Measurements from ENCODE around the gene RANBP10.

The RANBP10 gene

DNA sequence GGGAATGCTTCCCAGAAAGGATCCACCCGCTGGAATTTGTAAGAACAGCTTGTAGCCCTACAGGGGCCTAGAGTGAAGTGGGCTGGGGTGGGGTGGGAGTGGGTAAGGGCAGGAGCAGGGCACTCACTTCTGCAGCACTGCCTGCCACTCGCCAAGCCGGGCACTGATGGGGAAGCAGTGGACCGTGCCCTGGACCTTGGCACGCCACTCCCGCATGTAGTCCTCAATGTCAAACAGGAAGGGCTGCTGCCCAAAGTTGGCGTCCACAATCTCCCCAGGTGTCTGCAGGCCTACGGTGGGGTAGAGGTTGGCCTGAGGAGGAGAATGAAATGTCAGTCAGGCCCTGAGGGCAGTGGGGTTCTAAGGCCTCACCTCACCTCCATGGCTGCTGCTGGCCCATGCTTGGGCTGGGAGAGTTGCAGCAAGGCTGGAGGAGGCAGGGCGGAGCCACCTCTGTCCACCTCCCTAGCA lies 71.6 kb downstream of the RANBP10 start:
- no peak for DNase-seq

DNA sequence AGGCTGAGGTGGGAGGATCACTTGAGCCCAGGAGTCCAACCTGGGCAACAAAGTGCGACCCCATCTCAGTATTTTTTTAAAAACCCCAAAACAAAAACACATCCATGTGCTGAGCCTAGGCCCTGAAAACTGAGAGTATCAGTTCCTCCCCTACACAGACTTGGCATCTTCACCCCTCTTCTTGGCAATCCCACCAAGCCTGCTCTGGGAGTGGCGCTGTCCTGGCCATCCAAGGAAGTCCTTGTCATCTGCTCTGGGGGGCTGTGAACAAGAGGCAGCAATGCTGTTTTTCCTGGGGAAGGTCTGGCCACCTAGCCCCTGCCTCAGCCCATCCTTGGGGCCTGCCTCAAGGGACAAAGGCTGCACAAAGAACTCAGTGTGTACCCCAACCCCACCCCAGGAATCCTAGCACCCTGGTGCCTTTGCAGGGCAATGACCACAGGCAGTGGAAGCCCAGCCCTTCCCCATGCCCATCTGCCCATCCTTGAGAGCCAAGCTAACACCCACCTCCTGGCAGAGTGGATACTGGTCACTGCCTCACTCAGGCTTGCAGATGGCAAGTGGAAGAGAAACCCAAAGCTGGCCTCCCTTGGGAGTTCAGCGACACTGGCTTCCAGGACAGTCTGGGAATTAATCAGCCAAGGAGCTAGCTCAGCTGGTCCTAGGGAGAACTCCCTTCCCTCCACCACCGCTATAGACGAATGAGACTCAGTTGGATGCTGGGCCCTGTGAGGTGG lies 72.5 kb downstream of the RANBP10 start:
- peak; percentile 72 for DNase-seq

DNA sequence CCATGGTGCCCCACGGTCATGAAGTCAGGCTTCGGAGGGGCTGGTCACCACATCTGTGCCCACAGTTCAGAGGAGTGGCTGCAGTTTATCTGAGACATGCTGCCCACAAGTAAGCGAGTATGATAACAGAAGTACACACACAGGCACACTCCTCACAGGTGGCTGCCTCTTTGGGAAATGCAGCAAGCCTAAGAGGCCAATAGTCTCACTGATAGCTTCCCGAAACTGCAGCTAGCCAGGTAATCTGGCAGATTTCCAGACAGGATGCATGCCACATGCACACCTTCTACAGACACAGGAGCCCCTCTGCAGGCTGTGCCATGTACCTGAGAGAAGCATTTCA lies 74.6 kb downstream of the RANBP10 start:
- DNase-seq, result no peak

DNA sequence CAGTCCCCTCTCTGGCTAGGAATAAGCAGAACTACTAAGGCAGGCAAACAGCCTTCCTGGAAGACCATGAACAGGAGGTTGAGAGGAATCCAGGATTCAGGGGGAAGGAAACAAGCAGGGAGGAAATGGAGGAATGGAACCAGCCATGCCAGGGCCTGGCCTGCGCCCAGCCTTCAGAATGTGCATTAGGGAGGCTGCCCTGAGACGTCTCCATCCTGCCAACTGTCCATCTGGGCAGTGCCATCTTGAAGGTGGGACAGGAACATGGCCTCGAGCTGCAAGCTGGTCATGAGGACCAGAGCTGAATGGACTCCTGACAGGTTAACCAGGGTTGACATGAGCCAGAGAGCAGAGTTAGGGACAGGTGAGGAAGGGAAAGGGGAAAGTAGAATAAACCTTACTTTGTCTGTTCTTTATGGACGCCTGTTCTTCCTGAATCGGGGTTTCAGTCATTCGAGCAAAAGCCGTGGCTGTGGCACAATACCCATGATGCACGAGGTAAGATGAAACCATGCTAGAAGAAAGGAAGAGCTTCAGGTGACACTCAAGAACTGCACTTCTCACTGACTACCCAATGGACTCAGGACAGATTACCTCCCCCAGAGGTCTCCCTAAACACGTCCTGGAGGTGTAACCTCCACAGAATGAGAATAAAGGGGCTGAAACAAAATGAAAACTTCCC lies 75.1 kb downstream of the RANBP10 start:
- DNase-seq, result no peak

DNA sequence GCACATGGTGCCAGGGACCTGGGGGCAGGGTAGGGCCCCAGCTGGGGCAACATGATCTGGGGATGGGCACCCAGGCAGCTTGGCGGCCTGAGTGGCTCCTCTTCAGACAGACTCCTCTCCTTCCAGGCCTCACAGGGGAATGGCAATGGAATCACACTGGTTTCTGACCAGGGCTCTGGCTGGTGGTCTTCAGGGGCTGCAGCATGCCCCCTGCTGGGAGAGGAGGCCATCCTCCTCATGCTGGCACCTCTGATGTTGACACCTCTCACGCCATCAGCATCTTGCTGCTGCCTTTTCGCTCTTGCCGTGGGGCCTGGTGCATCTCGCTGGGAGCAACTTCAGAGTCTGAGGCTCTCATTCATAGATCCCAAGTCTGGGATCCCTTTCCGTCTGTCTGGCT lies 76.0 kb downstream of the RANBP10 start:
- peak; percentile 5 for DNase-seq

DNA sequence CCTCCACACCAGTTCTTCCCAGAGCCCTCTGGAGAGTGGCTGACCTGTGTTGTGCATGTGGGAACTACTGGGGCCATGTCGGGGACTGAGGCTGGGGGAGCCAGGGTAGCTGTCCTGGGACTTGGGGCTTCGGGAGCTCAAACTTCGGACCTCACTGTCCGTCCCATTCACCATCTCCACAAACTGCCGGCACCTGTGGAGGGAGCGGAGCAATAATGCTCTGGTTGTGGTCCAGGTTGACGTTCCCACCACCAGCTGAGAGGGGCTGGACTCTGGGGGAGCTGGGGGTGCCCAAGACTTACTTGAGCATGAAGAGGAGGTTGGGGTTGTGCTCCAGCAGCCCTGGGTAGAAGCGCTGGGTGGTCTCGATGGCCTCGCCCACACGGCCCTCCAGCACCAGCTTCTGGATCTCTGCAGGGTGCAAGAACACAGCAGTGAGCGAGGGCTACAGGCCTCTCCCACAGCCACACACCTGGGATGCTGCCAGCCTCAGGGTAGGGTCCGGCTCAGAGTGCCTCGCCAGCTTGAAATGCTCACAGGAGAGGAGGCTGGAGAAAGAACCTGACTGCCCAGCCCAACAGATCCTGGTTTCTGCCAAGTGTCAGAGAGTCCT lies 76.6 kb downstream of the RANBP10 start:
- no peak for DNase-seq

DNA sequence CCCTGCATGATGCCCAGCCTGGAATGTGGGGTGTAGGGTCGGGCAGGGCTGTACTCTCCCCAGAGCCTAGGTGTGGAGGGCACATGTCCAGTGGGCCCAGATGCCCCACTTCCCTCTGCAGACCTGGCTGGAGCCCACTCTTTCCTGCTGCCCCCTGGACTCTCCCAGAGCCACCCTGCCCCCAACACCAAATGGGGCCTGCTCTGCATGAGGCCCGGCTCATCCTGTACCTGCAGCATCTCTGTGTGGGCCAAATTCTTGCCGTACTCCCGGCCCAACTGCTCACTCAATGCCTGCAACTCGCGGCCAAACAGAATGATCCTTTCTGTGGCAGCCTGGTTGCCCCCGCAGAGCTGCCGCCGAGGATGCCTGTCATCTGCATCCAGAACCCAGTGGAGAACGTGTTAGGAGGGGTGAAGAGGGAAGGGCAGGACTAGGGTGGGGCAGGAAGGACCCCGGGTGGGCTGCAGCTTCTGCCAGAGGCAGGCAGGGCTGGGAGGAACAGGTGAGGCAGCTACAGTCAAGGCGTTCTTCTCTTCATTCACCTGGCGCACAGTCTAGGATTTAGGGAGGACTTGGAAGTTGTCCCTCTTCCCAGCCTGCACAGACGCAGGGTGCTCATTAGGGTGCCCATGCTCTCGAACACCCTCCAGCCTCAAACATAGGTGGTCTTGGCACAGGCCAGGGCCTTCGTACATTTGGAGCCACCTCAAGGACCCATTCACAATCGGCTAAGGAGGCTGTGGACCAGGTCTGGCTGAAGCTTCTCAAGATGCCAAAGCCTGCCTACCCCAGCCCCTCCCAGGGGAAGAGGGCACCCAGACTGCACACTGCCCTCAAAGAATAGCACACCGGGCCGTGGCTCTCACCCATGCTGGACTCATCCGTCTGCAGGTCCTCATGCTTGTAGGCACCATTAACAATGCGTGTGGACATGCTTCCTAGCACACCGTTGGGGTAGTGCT lies 78.6 kb downstream of the RANBP10 start:
- DNase-seq, result no peak

DNA sequence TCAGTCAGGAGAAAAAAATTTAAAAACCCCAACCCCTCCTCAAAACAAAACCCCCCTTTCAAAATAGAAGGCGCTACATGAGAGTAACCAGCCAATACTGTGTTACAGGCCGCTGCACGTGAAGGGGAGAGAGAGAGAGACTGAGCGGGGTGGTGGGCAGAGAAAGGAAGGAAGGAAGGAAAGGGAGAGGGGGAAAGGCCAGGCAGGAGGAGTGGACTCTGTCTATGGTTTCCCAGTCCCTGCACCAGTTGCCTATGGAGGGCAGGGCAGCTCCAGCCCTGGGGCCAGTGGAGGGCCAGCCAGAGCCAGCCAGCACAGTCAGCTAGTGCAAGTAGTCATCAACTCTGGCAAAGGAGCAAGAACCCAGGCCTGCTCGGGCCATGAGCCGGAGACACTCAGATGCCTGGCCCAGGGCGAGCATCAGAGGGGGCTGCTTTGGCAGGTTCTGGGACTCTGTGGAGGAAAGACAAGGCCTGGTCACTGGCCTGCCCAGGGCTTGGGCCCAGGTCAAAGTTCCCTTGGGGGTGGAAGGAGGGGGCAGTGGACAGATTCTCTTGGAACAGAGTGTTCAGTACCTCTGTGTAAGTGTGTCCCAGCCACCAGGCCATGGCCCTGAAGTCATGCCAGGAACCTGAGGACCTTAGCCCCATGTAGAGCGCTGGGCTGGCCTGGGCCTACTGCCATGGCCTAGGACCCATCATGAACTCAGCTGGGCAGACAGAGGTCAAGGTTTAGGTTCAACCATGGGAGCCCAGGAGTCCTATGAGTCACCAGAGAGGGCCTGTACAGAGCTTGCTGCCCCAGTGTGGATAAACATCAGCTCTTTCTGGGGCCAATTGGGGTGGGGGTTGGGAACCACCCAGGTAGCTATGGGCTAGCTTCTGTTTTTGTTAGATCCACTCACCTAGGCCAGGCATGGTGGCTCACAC lies 80.0 kb downstream of the RANBP10 start:
- no peak for DNase-seq

DNA sequence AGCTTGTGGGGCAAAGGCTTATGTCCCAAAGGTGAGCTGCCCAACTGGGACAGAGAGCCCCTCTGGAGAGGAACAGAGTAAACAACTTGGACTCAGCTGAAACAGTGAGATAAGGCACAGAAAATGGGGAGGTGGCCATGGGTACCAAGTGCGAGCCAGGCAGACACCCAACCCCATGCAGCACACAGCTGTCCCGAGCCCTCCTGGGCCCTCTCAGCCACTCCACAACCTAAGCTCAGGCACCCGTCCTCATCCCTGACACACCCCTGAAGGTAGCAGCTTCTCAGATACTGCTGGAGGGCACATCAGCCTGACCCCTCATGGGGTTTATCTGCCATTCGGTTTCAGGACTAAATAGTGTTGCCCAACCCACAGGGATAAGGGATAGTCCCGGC lies 82.5 kb downstream of the RANBP10 start:
- DNase-seq, result no peak

DNA sequence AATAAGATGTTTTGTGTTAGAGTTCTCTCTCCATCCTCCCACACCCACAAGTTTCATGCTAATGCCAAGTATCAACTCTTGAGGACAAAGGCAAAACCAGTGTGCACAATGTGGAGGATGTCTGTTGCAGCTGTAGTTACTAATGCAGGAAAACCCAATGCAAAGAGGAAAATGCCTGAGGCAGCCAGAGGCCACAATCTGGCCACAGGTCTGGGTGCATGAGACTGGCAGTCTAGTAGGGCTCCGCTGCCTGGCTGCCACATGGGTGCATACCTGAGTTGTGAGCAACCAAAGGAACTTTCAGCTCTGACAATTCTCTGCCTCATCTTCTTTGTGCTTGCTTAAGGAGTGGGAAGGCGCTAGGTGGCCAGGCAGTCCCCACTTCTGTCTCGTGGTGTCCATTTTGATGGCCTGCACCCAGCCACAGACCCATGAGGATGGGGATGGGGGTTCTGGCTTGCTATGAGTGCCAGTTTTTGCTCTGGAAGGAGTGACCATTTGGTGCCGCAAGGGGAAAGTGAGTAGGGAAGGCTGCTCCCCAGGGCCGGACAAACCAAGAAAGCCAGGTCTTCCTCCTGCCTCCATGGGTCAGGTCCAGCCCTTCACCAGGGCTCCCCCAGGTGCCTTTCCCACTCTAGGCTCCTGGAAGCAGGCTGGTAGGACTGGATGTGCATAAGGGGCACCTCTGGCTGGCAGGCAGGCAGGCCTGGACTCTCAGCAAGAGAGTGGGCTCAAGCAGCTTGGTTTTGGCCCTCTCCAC lies 83.0 kb downstream of the RANBP10 start:
- DNase-seq, result no peak

DNA sequence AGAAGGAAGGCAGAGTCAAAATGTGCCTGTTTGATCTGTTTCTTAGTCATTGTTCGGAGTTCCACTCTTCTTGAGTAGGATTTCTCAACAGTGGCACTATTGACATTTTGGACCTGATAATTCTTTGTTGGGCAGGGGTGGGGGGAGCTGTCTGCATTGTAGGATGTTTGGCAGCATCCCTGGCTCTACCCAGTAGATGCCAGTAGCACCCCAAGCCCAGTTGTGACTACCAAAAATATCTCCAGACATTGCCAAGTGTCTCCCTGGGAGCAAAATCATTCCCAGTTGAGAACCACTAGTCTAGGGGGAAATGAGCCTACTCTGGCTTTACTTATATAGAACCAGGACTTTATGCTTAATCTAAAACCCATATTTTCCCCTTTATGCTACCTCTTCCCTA lies 86.1 kb downstream of the RANBP10 start:
- DNase-seq, result no peak

DNA sequence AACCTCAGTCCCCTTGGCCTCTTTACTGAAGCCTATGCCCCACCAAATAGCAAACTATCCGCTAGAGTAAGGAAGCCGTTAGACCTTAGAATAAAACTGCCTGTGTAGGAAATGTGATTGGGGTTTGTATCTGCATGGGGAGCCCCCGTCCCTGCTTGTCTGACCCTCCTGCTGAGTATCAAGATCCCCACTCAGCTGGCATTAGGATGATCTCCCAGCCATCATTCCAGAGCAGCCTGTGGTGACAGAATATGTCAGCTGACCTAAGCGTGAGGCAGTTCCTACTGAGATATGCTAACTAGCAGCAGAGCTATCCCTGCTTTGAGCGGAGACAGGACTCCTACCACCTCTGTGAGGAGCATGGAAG lies 86.6 kb downstream of the RANBP10 start:
- DNase-seq, result peak; percentile 63

DNA sequence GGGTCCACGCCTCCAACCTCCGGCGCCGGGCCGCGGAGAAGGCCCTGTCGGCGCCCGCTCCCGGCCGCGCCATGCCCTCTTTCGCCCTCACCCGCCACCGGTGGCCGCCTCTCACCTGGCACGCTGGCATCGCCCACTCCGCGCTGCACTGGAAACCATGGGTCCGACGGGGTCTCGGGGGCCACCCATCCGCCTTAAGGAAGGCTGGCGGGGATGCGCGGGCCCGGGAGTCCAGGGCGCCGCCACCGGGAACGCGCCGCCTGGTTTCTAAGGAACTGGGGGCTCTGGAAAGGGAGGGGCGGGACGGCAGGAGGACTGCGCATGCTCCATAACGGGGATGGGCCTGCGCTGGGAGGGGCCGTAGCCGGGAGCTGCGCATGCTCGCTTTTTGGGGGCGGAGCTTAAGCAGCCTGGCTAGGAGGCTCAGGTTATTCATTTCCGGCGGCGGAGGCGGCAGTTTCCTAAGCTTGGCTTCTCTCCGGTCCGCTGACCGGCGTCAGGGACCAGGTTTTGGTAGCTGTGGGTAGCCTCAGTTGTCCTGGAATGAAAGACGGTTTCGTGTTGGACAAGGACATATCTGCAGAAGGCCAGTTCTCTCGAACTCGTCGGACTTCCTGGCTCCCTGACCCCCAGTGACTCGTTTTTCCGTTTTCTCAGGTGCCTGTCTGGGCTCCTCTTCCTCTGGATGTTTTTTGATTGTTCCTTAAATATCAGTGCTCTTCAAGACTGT lies 87.1 kb downstream of the RANBP10 start, which contains the start of gene GFOD2:
Gene GFOD2 (minus strand): TSS at position 269 of the 730 bp plus-strand sequence. CDS start 33,601 bp downstream, outside the sequence.
- DNase-seq, result peak; percentile 97

DNA sequence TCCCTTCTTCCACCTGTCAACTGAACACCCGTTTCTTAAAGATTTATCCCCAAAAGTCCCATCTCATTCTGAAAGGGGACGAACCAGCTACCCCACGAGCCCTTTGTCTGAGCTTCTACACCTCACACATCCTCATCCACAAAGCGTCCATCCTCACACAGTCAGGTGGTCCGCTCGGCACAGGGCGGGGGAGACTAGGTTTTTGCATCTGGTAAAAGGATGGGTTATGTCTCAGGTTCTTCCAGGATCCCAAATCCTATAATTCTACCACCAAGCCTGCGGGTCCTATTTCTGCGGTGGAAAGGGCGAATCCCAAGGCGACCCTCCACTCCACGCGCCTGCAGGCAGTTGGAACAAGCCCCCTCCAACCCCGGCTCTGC lies 87.7 kb downstream of the RANBP10 start:
- peak; percentile 51 for DNase-seq

DNA sequence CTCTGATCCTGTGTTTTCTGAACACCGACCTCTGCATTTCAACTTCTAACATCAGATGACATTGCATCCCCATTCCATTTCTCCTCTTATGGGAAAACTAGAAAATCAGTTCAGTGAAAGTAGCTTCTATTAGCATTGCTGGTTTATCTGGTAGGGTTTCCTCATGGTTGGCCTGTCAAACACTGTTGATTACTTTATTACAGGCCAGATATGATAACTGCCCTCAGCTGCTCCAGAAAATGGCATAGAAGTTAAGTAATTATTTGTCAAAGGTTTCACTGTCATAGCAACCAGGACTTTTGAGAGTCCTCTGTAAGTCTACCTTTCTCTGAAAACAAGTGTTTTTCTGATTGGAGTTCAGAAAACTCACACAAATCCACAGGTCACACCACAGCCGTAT lies 90.3 kb downstream of the RANBP10 start:
- no peak for DNase-seq

DNA sequence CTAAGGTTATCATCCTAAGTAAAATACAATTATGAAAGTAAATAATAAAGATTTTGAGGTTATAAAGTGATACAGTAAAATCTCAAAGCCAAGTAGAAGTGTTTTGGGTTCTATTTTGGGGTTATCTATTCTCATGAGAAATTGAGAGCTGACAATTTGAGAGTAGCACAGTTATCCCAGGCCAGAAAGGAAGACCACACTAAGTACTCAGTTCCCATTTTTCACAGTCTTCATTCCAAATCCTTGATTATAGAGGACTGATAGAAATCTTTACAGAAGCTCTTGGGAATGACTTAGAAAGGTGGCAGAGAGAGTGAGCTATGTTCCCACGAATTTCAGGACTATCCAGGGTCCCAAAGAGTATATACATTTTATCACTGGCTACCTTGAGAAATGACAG lies 91.8 kb downstream of the RANBP10 start:
- no peak for DNase-seq

DNA sequence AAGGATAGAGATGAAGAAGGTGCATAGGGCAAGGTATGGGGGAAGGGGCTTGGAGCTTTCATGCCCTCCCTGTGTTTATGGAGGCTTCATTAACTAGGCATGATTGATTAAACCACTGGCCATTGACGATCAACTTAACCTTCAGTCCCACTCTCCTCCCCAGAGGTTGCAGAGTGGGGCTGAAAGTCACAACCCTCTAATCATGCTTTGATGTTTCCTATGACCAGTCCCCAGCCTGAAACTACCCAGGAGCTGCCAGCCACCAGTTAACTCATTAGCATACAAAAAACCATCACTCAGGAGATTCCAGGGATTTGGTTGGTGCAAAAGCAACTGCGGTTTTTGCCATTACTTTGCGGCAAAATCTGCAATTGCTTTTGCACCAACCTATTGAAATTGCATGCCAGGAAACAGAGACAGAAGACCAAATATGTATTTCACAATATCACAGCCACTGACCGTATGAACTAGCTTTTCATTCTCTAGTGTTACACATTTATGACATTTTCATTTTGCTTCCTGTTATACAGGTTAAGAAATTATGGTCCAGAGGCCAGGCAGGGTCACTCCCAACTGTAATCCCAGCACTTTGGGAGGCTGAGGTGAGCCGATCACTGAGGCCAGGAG lies 92.6 kb downstream of the RANBP10 start:
- no peak for DNase-seq

DNA sequence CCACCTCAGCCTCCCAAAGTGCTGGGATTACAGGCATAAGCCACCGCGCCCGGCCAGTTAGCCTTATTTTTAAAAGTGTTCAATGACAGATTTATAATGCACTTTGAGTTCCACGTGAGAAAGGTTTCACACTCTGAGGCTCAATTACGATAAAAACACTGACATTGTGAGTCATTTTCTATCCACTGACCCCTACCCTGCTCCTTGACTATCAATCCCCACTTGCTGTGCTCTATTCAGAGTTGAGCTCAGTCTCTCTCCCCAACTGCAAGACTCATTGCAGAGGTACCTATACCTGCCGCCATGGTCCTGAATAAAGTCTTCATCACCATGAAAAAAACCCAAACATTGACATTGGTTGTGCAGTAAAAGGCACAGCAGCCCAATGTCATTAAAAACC lies 95.8 kb downstream of the RANBP10 start:
- no peak for DNase-seq

DNA sequence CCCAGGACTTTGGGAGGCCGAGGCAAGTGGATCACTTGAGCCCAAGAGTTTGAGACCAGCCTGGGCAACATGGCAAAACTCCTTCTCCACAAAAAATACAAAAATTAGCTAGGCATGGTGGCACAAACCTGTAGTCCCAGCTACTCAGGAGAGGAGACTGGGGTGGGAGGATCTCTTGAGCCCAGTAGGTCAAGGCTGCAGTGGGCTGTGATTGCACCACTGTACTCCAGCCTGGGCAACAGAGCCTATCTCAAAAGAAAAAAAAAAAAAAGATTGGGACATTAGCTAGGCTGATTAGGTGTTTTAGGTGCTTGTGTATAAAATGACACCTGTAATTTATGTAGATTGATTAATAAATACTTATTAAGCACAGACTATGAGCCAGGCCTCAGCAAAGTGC lies 97.3 kb downstream of the RANBP10 start:
- no peak for DNase-seq

DNA sequence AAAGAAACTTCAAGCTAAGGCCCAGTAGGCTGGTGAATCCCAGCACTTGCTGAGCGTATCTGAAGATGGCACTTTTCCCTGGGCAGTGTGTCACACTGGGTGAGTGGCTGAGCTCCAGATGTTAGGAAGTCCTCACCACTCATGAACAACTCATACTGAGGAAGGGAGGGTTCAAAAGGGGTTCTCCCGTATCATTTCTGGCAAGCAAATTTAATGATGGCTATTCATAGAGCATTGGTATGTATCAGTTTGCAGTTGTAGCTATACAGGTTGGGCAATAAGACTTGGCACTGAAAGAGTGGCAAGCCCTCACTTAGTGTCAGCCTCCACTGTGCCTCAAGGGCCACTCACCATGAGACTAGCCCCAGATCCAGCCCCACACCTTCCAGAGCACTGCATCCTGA lies 98.0 kb downstream of the RANBP10 start:
- DNase-seq, result no peak

All from NCI-H82 (cell line).